Right lobe of liver (tissue), 6 donors: ENCODE data around the gene SPECC1L. TPM values are rescaled to one million over a fixed set of nuclear protein-coding genes. Genes with fewer than 3 reads are reported as not detected.

Experiments
- ATAC-seq, 4 donors: fragments of 200-7000 bp; cut with Tn5 transposase; one replicate each; pipeline ENCODE4 v1.9.1; 2020; ENCODE audit warnings: mild to moderate bottlenecking in 4 of 4, moderate library complexity in 4 of 4
- DNase-seq, 3 donors: peaks; one replicate each; pipeline ENCODE4 v3.0.0-alpha.2; 2020
- H3K27ac ChIP-seq, 3 donors: fragments of 200-600 bp; one replicate each; pipeline ENCODE4 v1.8.0; 2022
- H3K27me3 ChIP-seq, 2 donors: fragments of 200-600 bp; one replicate each; pipeline ENCODE4 v1.8.0; 2022
- H3K36me3 ChIP-seq, 4 donors: fragments of 200-600 bp; sonication (generic) in 1 of 4; one replicate each; pipeline versions ENCODE4 v1.5.1 to v1.8.0; 2017 to 2022; ENCODE audit warnings: control low read depth in 1 of 4
- H3K4me1 ChIP-seq, 4 donors: fragments of 200-600 bp; sonication (generic) in 1 of 4; one replicate each; pipeline versions ENCODE4 v1.5.1 to v1.8.0; 2017 to 2022; ENCODE audit warnings: control low read depth in 1 of 4
- H3K4me3 ChIP-seq, 3 donors: fragments of 200-600 bp; one replicate each; pipeline ENCODE4 v1.8.0; 2022
- H3K9me3 ChIP-seq, 4 donors: fragments of 200-600 bp; sonication (generic) in 1 of 4; one replicate each; pipeline versions ENCODE4 v1.5.1 to v1.8.0; 2017 to 2022; ENCODE audit warnings: control low read depth in 1 of 4
- CTCF ChIP-seq, 4 donors: fragments of 200-600 bp in 3 of 4; fragments of 450-650 bp in 1 of 4; IDR thresholded peaks; one replicate each; pipeline versions ENCODE4 v1.5.1 to v1.8.0; 2016 to 2022; ENCODE audit warnings: antibody characterized with exemption in 4 of 4, mild to moderate bottlenecking in 2 of 4
- POLR2A ChIP-seq: fragments of 450-650 bp; IDR thresholded peaks from one replicate; pipeline ENCODE4 v1.6.1; 2017; ENCODE audit warnings: antibody characterized with exemption, mild to moderate bottlenecking
- WGBS: methylation state at CpG from one replicate; pipeline ENCODE4 v1.1.6; 2018; ENCODE audit warnings: low coverage, low lambda C conversion rate; ENCODE audit not compliant: insufficient coverage; ENCODE audit errors: missing lambda C conversion rate; 5-methylcytosine and 5-hydroxymethylcytosine counted together
- intact Hi-C, 2 donors: fragments of 100-400 bp; cut with DNase I; formaldehyde crosslinking; loops; one replicate each; pipeline versions ENCODE4 v1.11.2 to v1.14.1; 2022
- total RNA-seq, 6 experiments: library from RNA; depleted of rRNA in 2 of 6; stranded (reverse); fragments of >200 nt in 2 of 6; fragmentation: NEBNext Ultra II Directional in 3 of 6; extraction: Animal tissue kit (Norgen Biotek cat#: 25700) in 3 of 6; gene quantifications; one replicate each; pipeline versions ENCODE4 v1.1.0 to v1.2.4, GENCODE V29; 2016 to 2023
- donor health status: DM: no; HTN: yes; CAD: no.
- donor health status: DM: no; HTN: no; CAD: no.
- donor health status: DM: no; HTN: no; CAD: no.
- donor health status: DM: no; HTN: yes; CAD: no.
- donor health status: DM: no; HTN: yes; CAD: no.

Gene SPECC1L
- total RNA-seq, 6 experiments from 2014 or later = 16.3 to 26.4 (median 24.2) TPM

- no peak for TF ChIP-seq POLR2A
- TF ChIP-seq CTCF (IDR thresholded peaks at IDR 0.05) = no peak
- peak within 1 kb of the TSS in 2 of 3 donors; percentile 13 to 54 for H3K27ac ChIP-seq
- H3K9me3 ChIP-seq = no peaks in the 10 kb centered on the region
- H3K27me3 ChIP-seq = no peaks in the 10 kb centered on the region
- ATAC-seq (peak; percentile 2 to 8 (median 8)), DNase-seq (peak; percentile 30 to 71 (median 59))
- no peaks in the 10 kb centered on the region for H3K36me3 ChIP-seq
- intact Hi-C loops = loop anchor here (5.0 to 10.0 kb wide), 2 partner anchors 57 to 95 kb away; no protein-coding TSS in a partner anchor
- H3K4me1 ChIP-seq = peaks cover 0 to 45% (median 17%) of the 10 kb centered on the region in 4 donors
- H3K4me3 ChIP-seq = no peak within 1 kb of the TSS
- 20% methylated on average over 1 of the region's 22 CpGs for WGBS
Observed at GRCh38 chr22:24427500-24428164, 157.0 kb downstream of the SPECC1L start, which contains the start of gene ADORA2A. TSS of gene ADORA2A (plus strand) at chr22:24427599. CDS start at chr22:24433405, 5,806 bp downstream.

GRCh38 chr22:24428751-24429410, 158.2 kb downstream of the SPECC1L start:
- ATAC-seq (no peak), DNase-seq (peak in 2 of 3 donors; percentile 25 to 54)
- peaks cover 0 to 50% (median 20%) of the 10 kb centered on the region in 4 donors for H3K4me1 ChIP-seq
- no peaks in the 10 kb centered on the region for H3K27me3 ChIP-seq
- peak overlapping the region in 2 of 3 donors; percentile 13 to 51 for H3K27ac ChIP-seq
- WGBS = 59% methylated on average over 11 of the region's 11 CpGs
- intact Hi-C loops = loop anchor here (5.0 to 10.0 kb wide), 2 partner anchors 56 to 93 kb away; no protein-coding TSS in a partner anchor
- H3K36me3 ChIP-seq = no peaks in the 10 kb centered on the region
- no peak overlapping the region for H3K4me3 ChIP-seq
- TF ChIP-seq CTCF (IDR thresholded peaks at IDR 0.05) = no peak
- no peak for TF ChIP-seq POLR2A
- no peaks in the 10 kb centered on the region for H3K9me3 ChIP-seq

GRCh38 chr22:24429411-24430365, 159.1 kb downstream of the SPECC1L start:
- Histone ChIP-seq H3K27ac (peak overlapping the region in 1 of 3 donors; percentile 2), H3K27me3 (no peaks in the 10 kb centered on the region), H3K9me3 (no peaks in the 10 kb centered on the region), H3K4me3 (no peak overlapping the region), H3K36me3 (no peaks in the 10 kb centered on the region), H3K4me1 (peaks cover 0 to 43% (median 20%) of the 10 kb centered on the region in 4 donors)
- TF ChIP-seq POLR2A (no peak), CTCF (IDR thresholded peaks at IDR 0.05) (no peak)
- 36% methylated on average over 4 of the region's 22 CpGs for WGBS
- intact Hi-C loops = loop anchor here (5.0 to 10.0 kb wide), 2 partner anchors 55 to 93 kb away; no protein-coding TSS in a partner anchor
- DNase-seq (peak in 2 of 3 donors; percentile 70), ATAC-seq (peak in 1 of 4 donors; percentile 10)
